ENCODE results near the gene CHAF1B.

CHAF1B gene

GRCh38 chr21:36454093-36454531 is 68.9 kb downstream of the CHAF1B start:
- no peak for DNase-seq (ENCODE audit: low read depth, low spot score)

GRCh38 chr21:36454706-36455105 is 69.5 kb downstream of the CHAF1B start:
- no peaks in the 10 kb centered on the region for H3K9me3 ChIP-seq (ENCODE audit: insufficient read depth, low read length)
- no peaks in the 10 kb centered on the region for H3K36me3 ChIP-seq (ENCODE audit: insufficient read depth, insufficient read length, low read length)
- TF ChIP-seq ZNF274 (IDR thresholded peaks at IDR 0.05; ENCODE audit: low read depth, low read length) (no peak), YY1 (IDR thresholded peaks at IDR 0.05; ENCODE audit: insufficient read depth, insufficient read length) (no peak), SUZ12 (IDR thresholded peaks at IDR 0.05; ENCODE audit: extremely low read depth, insufficient read depth, insufficient read length) (no peak)
- DNase-seq (ENCODE audit: low read depth, low spot score), result no peak
- no peak overlapping the region for H3K9ac ChIP-seq (ENCODE audit: insufficient read length, low read depth)
- H3K4me3 ChIP-seq (ENCODE audit: insufficient read length, low read depth), result no peak overlapping the region
- no peaks in the 10 kb centered on the region for H3K27me3 ChIP-seq (ENCODE audit: insufficient read depth, insufficient read length)
- H3K4me1 ChIP-seq (ENCODE audit: insufficient read depth, insufficient read length), result peaks cover 9% of the 10 kb centered on the region

More at GRCh38 chr21:36454093-36454531, 68.9 kb downstream of the CHAF1B start:
- TF ChIP-seq YY1 (IDR thresholded peaks at IDR 0.05; ENCODE audit: insufficient read depth, insufficient read length) (no peak), ZNF274 (IDR thresholded peaks at IDR 0.05; ENCODE audit: low read depth, low read length) (no peak), SUZ12 (IDR thresholded peaks at IDR 0.05; ENCODE audit: extremely low read depth, insufficient read depth, insufficient read length) (no peak)
- no peaks in the 10 kb centered on the region for H3K27me3 ChIP-seq (ENCODE audit: insufficient read depth, insufficient read length)
- H3K9me3 ChIP-seq (ENCODE audit: insufficient read depth, low read length), result no peaks in the 10 kb centered on the region
- H3K9ac ChIP-seq (ENCODE audit: insufficient read length, low read depth), result no peak overlapping the region
- no peaks in the 10 kb centered on the region for H3K36me3 ChIP-seq (ENCODE audit: insufficient read depth, insufficient read length, low read length)
- H3K4me1 ChIP-seq (ENCODE audit: insufficient read depth, insufficient read length), result peaks cover 3% of the 10 kb centered on the region
- H3K4me3 ChIP-seq (ENCODE audit: insufficient read length, low read depth), result no peak overlapping the region

- DNase-seq (ENCODE audit: low read depth, low spot score), result no peak
- H3K36me3 ChIP-seq (ENCODE audit: insufficient read depth, insufficient read length, low read length), result no peaks in the 10 kb centered on the region
Measured at GRCh38 chr21:36456729-36457414, 71.7 kb downstream of the CHAF1B start.

GRCh38 chr21:36459098-36459497 is 73.9 kb downstream of the CHAF1B start:
- Histone ChIP-seq H3K27me3 (ENCODE audit: insufficient read depth, insufficient read length) (no peaks in the 10 kb centered on the region), H3K9ac (ENCODE audit: insufficient read length, low read depth) (no peak overlapping the region), H3K36me3 (ENCODE audit: insufficient read depth, insufficient read length, low read length) (no peaks in the 10 kb centered on the region), H3K9me3 (ENCODE audit: insufficient read depth, low read length) (no peaks in the 10 kb centered on the region), H3K4me3 (ENCODE audit: insufficient read length, low read depth) (no peak overlapping the region), H3K4me1 (ENCODE audit: insufficient read depth, insufficient read length) (peaks cover 14% of the 10 kb centered on the region)
- TF ChIP-seq YY1 (IDR thresholded peaks at IDR 0.05; ENCODE audit: insufficient read depth, insufficient read length) (no peak), SUZ12 (IDR thresholded peaks at IDR 0.05; ENCODE audit: extremely low read depth, insufficient read depth, insufficient read length) (no peak), ZNF274 (IDR thresholded peaks at IDR 0.05; ENCODE audit: low read depth, low read length) (no peak)
- DNase-seq (ENCODE audit: low read depth, low spot score), result no peak

More at GRCh38 chr21:36456729-36457414, 71.7 kb downstream of the CHAF1B start:
- Histone ChIP-seq H3K9ac (ENCODE audit: insufficient read length, low read depth) (no peak overlapping the region), H3K9me3 (ENCODE audit: insufficient read depth, low read length) (no peaks in the 10 kb centered on the region), H3K4me3 (ENCODE audit: insufficient read length, low read depth) (no peak overlapping the region), H3K27me3 (ENCODE audit: insufficient read depth, insufficient read length) (no peaks in the 10 kb centered on the region), H3K4me1 (ENCODE audit: insufficient read depth, insufficient read length) (peaks cover 11% of the 10 kb centered on the region)
- TF ChIP-seq SUZ12 (IDR thresholded peaks at IDR 0.05; ENCODE audit: extremely low read depth, insufficient read depth, insufficient read length) (no peak), YY1 (IDR thresholded peaks at IDR 0.05; ENCODE audit: insufficient read depth, insufficient read length) (no peak), ZNF274 (IDR thresholded peaks at IDR 0.05; ENCODE audit: low read depth, low read length) (no peak)

GRCh38 chr21:36460866-36461265 is 75.7 kb downstream of the CHAF1B start:
- Histone ChIP-seq H3K9me3 (ENCODE audit: insufficient read depth, low read length) (no peaks in the 10 kb centered on the region), H3K27me3 (ENCODE audit: insufficient read depth, insufficient read length) (no peaks in the 10 kb centered on the region), H3K9ac (ENCODE audit: insufficient read length, low read depth) (no peak overlapping the region), H3K4me1 (ENCODE audit: insufficient read depth, insufficient read length) (peaks cover 22% of the 10 kb centered on the region), H3K36me3 (ENCODE audit: insufficient read depth, insufficient read length, low read length) (no peaks in the 10 kb centered on the region), H3K4me3 (ENCODE audit: insufficient read length, low read depth) (no peak overlapping the region)
- no peak for DNase-seq (ENCODE audit: low read depth, low spot score)
- no peak for TF ChIP-seq YY1 (IDR thresholded peaks at IDR 0.05; ENCODE audit: insufficient read depth, insufficient read length)

- Histone ChIP-seq H3K4me1 (ENCODE audit: insufficient read depth, insufficient read length) (peaks cover 22% of the 10 kb centered on the region), H3K27me3 (ENCODE audit: insufficient read depth, insufficient read length) (no peaks in the 10 kb centered on the region), H3K4me3 (ENCODE audit: insufficient read length, low read depth) (no peak overlapping the region), H3K36me3 (ENCODE audit: insufficient read depth, insufficient read length, low read length) (no peaks in the 10 kb centered on the region), H3K9me3 (ENCODE audit: insufficient read depth, low read length) (no peaks in the 10 kb centered on the region), H3K9ac (ENCODE audit: insufficient read length, low read depth) (no peak overlapping the region)
- no peak for TF ChIP-seq YY1 (IDR thresholded peaks at IDR 0.05; ENCODE audit: insufficient read depth, insufficient read length)
- TF ChIP-seq ZNF274 (IDR thresholded peaks at IDR 0.05; ENCODE audit: low read depth, low read length), result no peak
- no peak for TF ChIP-seq SUZ12 (IDR thresholded peaks at IDR 0.05; ENCODE audit: extremely low read depth, insufficient read depth, insufficient read length)
- no peak for DNase-seq (ENCODE audit: low read depth, low spot score)
Measured at GRCh38 chr21:36461277-36461917, 76.2 kb downstream of the CHAF1B start.

GRCh38 chr21:36461918-36462486 is 76.8 kb downstream of the CHAF1B start:
- Histone ChIP-seq H3K9ac (ENCODE audit: insufficient read length, low read depth) (no peak overlapping the region), H3K9me3 (ENCODE audit: insufficient read depth, low read length) (no peaks in the 10 kb centered on the region), H3K4me3 (ENCODE audit: insufficient read length, low read depth) (no peak overlapping the region), H3K4me1 (ENCODE audit: insufficient read depth, insufficient read length) (peaks cover 22% of the 10 kb centered on the region), H3K36me3 (ENCODE audit: insufficient read depth, insufficient read length, low read length) (no peaks in the 10 kb centered on the region), H3K27me3 (ENCODE audit: insufficient read depth, insufficient read length) (no peaks in the 10 kb centered on the region)
- TF ChIP-seq SUZ12 (IDR thresholded peaks at IDR 0.05; ENCODE audit: extremely low read depth, insufficient read depth, insufficient read length), result no peak
- no peak for TF ChIP-seq ZNF274 (IDR thresholded peaks at IDR 0.05; ENCODE audit: low read depth, low read length)
- no peak for TF ChIP-seq YY1 (IDR thresholded peaks at IDR 0.05; ENCODE audit: insufficient read depth, insufficient read length)
- DNase-seq (ENCODE audit: low read depth, low spot score), result no peak
